T-helper 2 cell treated with Interferon-gamma antibody and Interleukin-4, amounts not matched to agents 5 μg/mL and 100 μg/mL, for 36 hours (primary cell): ENCODE measurements around the gene NADSYN1.
A peak's percentile ranks its signal among the peaks of the same experiment; 100 is the strongest.

Experiments used
- DNase-seq: peaks from one replicate; pipeline ENCODE4 v3.0.0; 2021; ENCODE audit warnings: low spot score
- H3K27ac Mint-ChIP-seq: one replicate; pipeline ENCODE4 v1.8.0; 2021; ENCODE audit warnings: mild to moderate bottlenecking, mixed read lengths
- H3K27me3 Mint-ChIP-seq: one replicate; pipeline ENCODE4 v1.8.0; 2021; ENCODE audit warnings: low read depth, mixed read lengths
- H3K36me3 Mint-ChIP-seq: one replicate; pipeline ENCODE4 v1.8.0; 2021; ENCODE audit warnings: low read depth, mixed read lengths
- H3K4me1 Mint-ChIP-seq: one replicate; pipeline ENCODE4 v1.8.0; 2021; ENCODE audit warnings: low read depth, mixed read lengths
- H3K4me3 Mint-ChIP-seq: one replicate; pipeline ENCODE4 v1.8.0; 2022; ENCODE audit warnings: mild to moderate bottlenecking, moderate library complexity, mixed read lengths
- H3K9me3 Mint-ChIP-seq: one replicate; pipeline ENCODE4 v1.8.0; 2021; ENCODE audit warnings: mixed read lengths

The NADSYN1 gene

DNA sequence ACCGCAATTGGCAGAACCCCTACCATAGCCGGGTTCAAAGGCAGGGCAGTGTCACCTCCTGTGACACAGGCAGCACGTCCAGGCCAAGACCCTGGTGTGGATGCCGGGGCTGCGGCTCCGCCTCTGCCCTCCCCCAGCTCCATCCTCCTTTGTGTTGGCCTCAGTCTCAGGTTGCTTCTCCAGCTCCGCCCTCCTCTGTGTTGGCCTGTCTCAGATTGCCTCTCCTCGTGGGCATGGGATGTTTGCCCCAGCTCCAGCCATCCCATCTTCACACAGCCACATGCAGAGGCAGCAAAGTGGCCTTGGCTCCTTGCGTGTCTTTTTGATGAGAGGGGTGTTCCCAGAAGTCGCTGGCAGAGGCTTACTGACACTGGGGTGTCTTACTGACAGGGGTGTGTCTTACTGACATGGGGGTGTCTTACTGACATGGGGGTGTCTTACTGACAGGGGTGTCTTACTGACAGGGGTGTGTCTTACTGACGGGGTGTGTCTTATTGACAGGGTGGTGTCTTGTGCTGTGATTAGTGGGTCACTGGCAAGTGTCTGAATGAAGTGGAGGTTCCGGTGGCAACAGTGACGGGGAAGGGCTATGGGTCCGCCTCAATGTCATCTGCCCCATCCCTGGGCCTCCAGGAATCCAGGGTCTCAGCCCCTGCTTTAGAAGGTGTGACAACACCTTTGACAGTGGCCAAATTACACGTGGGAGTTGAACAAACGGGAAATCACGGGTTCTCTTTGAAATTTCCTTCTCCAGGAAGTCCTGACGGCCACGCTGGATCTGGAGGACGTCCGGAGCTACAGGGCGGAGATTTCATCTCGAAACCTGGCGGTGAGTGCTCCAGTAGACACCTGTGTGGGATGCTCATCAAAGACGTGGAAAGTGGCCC is 24.9 kb downstream of the NADSYN1 start:
- Mint-ChIP-seq H3K27me3 (no peaks in the 10 kb centered on the region), H3K36me3 (peaks cover 34% of the 10 kb centered on the region), H3K4me3 (no peak overlapping the region), H3K9me3 (no peaks in the 10 kb centered on the region), H3K4me1 (no peaks in the 10 kb centered on the region), H3K27ac (no peak overlapping the region)
- DNase-seq, result no peak

- Mint-ChIP-seq H3K9me3 (no peaks in the 10 kb centered on the region), H3K27me3 (no peaks in the 10 kb centered on the region), H3K27ac (no peak overlapping the region), H3K4me3 (no peak overlapping the region), H3K36me3 (peaks cover 38% of the 10 kb centered on the region), H3K4me1 (no peaks in the 10 kb centered on the region)
- no peak for DNase-seq
Measured at GRCh38 chr11:71478528-71478840, 25.5 kb downstream of the NADSYN1 start.

DNA sequence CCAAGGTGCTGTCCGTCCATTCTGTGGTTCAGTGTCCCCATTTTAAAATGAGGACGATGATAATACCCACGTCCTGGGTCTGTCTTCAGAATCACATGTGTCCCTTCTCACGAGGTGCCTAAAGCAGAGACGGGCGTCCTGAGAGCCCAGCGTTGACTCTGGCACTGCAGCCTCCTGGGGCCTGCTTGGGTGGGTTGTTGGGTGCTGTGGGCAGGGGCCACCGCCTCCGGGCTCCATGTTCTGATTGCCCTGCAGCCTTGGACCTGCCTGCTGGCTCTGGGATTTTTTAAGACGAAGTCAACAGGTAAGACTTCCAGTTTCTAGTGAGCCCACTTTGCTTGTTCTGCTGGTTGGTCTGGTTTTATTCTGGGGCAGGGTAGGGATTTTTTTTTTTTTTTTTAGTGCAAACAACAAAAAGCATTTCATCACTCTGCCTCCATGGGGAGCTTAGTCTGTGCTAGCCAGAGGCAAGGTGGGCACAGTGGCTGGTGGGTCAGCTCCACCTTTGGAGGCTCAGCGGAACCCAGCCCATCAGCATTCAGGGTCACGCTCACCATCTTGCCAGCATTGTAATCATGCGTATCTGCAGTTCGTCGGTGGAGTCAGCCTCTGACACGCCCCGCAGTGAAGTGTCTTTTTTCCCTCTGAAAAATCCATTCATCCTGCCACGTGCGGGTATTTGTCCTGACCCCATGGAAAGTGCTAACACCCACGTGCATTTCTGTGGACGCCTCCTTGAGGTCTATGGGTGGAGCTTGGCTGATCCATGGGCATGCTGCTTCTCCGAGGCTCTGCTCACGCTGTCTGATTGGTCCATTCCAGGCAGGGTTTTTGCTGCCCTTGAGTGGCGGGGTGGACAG is 28.3 kb downstream of the NADSYN1 start:
- no peaks in the 10 kb centered on the region for H3K9me3 Mint-ChIP-seq
- no peaks in the 10 kb centered on the region for H3K27me3 Mint-ChIP-seq
- no peak for DNase-seq
- no peak overlapping the region for H3K27ac Mint-ChIP-seq
- H3K4me3 Mint-ChIP-seq, result no peak overlapping the region
- H3K36me3 Mint-ChIP-seq, result peaks cover 57% of the 10 kb centered on the region
- H3K4me1 Mint-ChIP-seq, result no peaks in the 10 kb centered on the region

- Mint-ChIP-seq H3K4me1 (no peaks in the 10 kb centered on the region), H3K27ac (no peak overlapping the region), H3K4me3 (no peak overlapping the region), H3K36me3 (peaks cover 59% of the 10 kb centered on the region), H3K27me3 (no peaks in the 10 kb centered on the region), H3K9me3 (no peaks in the 10 kb centered on the region)
- no peak for DNase-seq
Measured at GRCh38 chr11:71482216-71482615, 29.2 kb downstream of the NADSYN1 start.

GRCh38 chr11:71482746-71483364 is 29.9 kb downstream of the NADSYN1 start:
- peaks cover under 1% of the 10 kb centered on the region for H3K4me1 Mint-ChIP-seq
- no peak overlapping the region for H3K4me3 Mint-ChIP-seq
- H3K27me3 Mint-ChIP-seq, result no peaks in the 10 kb centered on the region
- no peaks in the 10 kb centered on the region for H3K9me3 Mint-ChIP-seq
- H3K27ac Mint-ChIP-seq, result no peak overlapping the region
- H3K36me3 Mint-ChIP-seq, result peaks cover 57% of the 10 kb centered on the region
- no peak for DNase-seq

DNA sequence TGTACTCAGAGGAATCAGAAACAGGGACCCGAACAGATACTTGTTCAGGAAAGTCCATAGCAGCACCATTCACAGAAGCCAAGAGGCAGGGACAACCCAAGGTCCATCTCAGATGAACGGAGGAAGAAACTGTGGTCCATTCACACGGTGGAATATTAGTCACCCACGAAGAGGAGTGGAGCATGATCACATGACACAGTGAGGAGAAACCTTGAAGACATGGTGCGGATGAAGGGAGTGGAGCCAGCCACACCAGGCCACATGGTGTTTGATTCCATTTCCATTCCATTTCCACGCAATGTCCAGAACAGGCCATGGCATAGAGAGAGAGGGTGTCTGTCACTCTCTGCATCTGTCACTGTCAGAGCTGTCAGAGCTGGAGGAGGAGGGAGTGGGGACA is 30.7 kb downstream of the NADSYN1 start:
- no peaks in the 10 kb centered on the region for H3K27me3 Mint-ChIP-seq
- DNase-seq, result no peak
- H3K9me3 Mint-ChIP-seq, result no peaks in the 10 kb centered on the region
- H3K36me3 Mint-ChIP-seq, result peaks cover 60% of the 10 kb centered on the region
- H3K4me1 Mint-ChIP-seq, result peaks cover 6% of the 10 kb centered on the region
- H3K27ac Mint-ChIP-seq, result no peak overlapping the region
- no peak overlapping the region for H3K4me3 Mint-ChIP-seq

DNA sequence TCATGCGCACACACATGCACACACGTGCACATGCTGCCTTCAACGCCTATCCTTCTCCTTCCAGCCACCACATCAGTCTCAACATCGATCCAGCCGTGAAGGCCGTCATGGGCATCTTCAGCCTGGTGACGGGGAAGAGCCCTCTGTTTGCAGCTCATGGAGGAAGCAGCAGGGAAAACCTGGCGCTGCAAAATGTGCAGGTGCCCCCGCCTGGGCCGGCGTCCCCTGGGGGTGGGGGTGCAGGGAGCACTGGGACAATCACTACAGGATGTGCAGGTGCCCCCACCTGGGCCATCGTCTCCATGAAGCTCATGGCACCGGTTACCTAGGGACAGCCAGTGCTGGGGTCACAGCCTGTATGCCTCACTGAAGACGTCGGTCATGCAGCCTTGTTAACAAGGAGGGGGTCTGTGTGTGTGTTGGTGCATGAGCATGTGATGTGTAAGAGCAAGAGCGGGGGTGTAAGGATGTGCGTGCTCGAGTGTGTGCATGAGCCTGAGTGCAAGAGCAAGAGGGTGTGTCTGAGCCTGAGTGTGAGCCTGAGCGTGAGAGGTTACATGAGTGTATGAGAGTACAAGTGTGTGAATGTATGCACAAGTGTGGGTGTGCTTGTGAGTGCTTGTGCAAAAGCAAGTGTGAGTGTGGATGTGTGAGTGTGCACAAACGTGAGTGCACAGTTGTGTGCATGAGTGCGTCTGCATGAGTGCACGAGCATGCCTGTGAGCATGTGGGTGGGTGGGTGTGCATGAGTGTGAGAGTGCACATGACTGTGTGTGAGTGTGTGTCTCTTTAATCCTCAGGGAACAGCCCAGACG is 31.5 kb downstream of the NADSYN1 start:
- Mint-ChIP-seq H3K9me3 (no peaks in the 10 kb centered on the region), H3K27ac (no peak overlapping the region)

GRCh38 chr11:71485063-71485399 is 32.0 kb downstream of the NADSYN1 start:
- Mint-ChIP-seq H3K36me3 (peaks cover 63% of the 10 kb centered on the region), H3K9me3 (no peaks in the 10 kb centered on the region), H3K27me3 (no peaks in the 10 kb centered on the region), H3K4me1 (peaks cover 14% of the 10 kb centered on the region), H3K27ac (no peak overlapping the region), H3K4me3 (no peak overlapping the region)
- no peak for DNase-seq

More for the DNA sequence above, 31.5 kb downstream of the NADSYN1 start:
- DNase-seq, result no peak
- Mint-ChIP-seq H3K4me1 (peaks cover 12% of the 10 kb centered on the region), H3K27me3 (no peaks in the 10 kb centered on the region), H3K36me3 (peaks cover 63% of the 10 kb centered on the region), H3K4me3 (no peak overlapping the region)

DNA sequence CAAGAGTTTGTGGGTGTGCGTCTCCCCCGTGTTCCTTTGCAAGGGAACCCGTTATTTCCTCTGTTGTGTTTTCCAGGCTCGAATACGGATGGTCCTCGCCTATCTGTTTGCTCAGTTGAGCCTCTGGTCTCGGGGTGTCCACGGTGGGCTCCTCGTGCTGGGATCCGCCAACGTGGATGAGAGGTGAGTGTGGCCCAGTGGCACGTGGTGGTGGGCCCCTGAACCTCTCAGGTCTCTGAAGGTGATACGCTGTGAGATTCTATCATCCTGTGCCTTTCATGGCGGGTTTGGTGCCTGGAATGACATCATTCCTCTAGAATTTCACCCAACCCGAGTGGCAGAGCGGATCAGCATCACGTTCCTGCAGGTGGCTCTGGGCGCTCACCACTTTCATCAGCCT is 32.5 kb downstream of the NADSYN1 start:
- Mint-ChIP-seq H3K4me1 (peaks cover 14% of the 10 kb centered on the region), H3K36me3 (peaks cover 63% of the 10 kb centered on the region), H3K9me3 (no peaks in the 10 kb centered on the region), H3K27me3 (no peaks in the 10 kb centered on the region), H3K4me3 (no peak overlapping the region), H3K27ac (no peak overlapping the region)
- DNase-seq, result no peak

DNA sequence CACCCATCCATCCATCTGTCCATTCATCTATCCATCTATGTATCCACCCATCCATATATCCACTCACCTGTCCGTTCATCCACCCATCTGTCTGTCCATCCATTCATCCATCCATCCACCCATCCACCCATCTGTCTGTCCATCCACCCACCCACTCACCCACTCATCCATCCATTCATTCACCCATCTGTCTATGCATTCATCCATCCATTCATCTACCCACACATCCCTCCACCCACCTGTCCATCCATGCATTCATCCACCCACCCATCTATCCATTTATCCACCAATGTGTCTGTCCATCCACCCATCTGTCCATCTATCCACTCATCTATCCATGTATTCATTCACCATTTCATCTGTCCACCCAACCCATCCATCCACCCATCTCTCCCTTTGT is 33.3 kb downstream of the NADSYN1 start:
- no peak for DNase-seq
- Mint-ChIP-seq H3K9me3 (no peaks in the 10 kb centered on the region), H3K36me3 (peaks cover 64% of the 10 kb centered on the region), H3K4me1 (peaks cover 14% of the 10 kb centered on the region), H3K27ac (no peak overlapping the region), H3K27me3 (no peaks in the 10 kb centered on the region), H3K4me3 (no peak overlapping the region)

DNA sequence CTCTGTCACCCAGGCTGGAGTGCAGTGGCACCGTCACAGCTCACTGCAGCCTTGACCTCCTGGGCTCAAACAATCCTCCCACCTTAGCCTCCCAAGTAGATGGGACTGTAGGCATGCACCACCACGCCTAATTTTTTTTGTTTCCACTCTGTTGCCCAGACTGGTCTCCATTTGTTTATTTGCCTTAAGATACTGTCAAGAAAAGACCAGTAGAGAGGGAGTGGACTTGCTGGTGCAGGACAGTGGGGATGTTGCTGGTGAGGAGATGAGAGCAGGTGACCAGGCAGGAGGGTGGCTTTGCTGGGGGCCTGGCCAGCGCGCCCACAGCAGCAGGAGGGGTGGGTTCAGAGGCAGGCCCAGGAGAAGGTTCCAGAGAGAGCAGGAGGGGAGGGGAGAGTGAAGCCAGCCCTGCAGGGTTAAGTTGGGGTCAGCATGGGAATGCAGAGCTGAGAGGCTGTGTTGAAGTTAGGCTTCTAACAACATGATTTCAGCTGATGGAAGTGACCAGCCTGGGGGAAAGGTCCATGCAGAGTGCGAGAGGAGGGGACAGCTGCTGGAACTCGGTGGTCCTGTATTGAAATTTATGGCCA is 35.8 kb downstream of the NADSYN1 start:
- Mint-ChIP-seq H3K4me1 (peaks cover 14% of the 10 kb centered on the region), H3K36me3 (peaks cover 62% of the 10 kb centered on the region), H3K27me3 (no peaks in the 10 kb centered on the region), H3K4me3 (no peak overlapping the region), H3K27ac (peak overlapping the region; percentile 50), H3K9me3 (no peaks in the 10 kb centered on the region)
- no peak for DNase-seq

GRCh38 chr11:71489311-71490043 is 36.5 kb downstream of the NADSYN1 start:
- peak; percentile 75 for DNase-seq
- Mint-ChIP-seq H3K4me3 (no peak overlapping the region), H3K9me3 (no peaks in the 10 kb centered on the region), H3K4me1 (peaks cover 14% of the 10 kb centered on the region), H3K36me3 (peaks cover 59% of the 10 kb centered on the region), H3K27me3 (no peaks in the 10 kb centered on the region), H3K27ac (peak overlapping the region; percentile 84)
